NCI-H128 (cell line): Measurements from ENCODE around the gene SP3.

Experiments
- DNase-seq: peaks from one replicate; lab custom pipeline; 2025; ENCODE audit not compliant: unreplicated experiment; lab: John Stamatoyannopoulos, UW

SP3 gene

DNA sequence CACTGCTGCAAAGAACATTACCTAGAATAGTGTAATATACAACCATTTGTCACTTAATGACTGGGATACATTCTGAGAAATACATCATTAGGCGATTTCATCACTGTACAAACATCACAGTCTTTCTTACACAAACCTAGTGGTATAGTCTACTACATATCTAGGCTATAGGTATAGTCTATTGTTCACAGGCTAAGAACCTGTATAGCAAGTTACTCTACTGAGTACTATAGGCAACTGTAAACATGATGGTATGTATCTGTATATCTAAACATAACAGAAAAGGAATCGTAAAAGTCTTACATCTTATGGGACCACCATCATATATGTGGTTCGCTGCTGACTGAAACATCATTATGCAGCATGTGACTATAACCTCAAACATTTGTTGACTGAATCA is 21.4 kb downstream of the SP3 start:
- no peak for DNase-seq

DNA sequence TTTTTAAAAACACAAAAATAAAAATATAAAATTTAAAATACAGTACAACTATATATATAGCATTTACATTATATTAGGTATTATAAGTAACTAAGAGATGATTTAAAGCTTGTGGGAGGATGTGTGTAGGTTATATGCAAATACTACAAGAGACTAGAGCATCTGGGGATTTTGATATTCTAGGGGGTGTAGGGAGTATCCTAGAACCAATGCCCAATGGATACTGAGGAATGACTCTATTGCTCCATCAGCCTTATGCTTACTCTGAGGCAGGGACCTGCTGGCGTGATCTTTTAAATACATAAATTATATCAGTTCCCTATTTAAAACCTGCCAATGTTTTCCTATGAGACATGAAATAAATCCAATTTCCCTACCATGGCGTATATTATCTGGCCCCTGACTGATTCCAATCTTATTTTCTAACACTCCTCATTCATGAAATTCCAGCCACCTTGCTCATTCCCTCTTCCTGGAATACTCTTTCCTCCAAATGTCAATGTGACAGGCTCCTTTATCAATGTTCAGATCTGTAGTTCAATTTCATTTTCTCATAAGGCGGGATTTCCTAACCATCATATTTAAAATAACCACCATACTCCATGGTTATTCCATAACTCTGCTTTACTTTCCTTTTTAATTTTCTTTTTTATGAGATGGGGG is 22.2 kb downstream of the SP3 start:
- DNase-seq: no peak

DNA sequence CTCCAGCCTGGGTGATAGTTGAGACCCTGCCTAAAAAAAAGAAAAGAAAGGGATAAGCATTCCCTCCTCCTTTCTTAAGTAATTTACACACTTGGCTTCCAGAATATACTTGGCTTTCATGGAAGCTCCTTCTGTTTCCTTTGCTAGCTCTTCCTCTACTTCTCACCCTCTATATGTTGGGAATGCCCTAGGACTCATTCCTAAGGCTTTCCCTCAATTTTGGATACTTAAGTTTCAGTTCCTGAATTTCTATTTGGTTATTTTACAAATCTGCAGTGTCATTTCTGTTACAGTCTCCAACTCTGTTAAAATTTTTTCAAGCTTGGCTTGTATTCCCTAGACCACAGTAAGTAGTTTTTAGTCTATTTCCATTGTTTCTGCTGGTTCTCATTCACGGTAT is 23.6 kb downstream of the SP3 start:
- DNase-seq: no peak

DNA sequence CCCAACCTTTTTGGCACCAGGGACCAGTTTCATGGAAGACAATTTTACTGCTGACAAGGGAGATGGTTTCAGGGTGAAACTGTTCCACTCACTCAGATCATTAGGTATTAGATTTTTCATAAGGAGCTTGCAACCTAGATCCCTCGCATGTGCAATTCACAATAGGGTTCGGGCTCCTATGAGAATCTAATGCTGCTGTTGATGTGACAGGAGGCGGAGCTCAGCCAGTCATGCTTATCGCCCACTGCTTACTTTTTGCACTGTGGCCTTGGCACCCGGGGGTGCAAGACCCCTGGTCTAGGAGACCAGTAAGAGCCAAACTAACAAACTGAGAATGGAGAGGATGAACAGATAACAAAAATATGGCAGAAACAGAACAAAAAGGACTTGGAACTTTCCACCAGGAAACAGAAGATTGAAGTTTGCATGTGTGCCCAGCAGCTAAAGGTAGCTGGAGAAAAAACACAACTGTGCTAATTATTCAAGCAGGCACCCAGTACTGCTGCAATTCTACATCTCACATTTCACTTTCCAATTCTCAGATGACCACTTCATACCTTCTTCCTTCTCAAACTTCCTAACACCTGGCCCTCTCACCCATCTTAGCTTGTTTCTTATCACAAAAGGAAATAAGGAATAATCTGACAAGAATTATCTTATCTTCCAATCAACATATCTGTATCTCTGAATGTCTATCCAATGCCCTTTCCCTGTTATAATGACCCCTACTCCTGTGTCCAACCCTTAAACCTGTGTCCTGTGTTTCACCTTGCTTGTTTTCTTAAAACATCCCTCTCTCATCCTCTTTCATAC is 24.8 kb downstream of the SP3 start:
- DNase-seq: no peak

DNA sequence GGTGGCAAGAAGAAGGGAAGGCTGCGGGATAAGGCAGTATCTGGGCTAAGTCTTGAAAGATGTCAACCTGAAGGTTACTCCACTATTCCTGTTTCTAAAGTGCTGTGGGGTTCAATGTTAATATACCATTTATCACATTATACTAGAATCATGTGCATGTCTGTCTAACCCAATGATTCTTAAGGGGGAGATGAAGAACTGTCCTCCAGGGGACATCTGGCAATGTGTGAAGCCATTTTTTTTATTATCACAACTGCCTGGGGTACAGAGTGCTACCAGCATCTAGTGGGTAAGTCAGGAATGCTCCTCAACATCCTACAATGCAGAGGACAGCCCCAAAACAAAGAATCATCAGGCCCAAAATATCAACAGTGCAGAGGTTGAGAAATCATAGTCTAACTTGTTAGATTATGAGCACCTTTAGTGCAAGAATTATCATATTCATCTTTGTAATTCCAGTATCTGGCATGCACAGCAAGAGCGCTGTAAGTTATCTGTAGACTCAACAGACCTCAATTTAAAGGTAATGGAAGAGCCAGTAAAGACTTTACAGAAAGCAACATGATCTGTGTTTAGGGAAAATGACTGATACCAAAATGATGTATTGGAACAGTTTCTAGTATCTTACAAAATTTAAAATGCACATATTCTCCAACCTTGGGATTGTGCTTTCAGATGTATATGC is 26.3 kb downstream of the SP3 start:
- no peak for DNase-seq

DNA sequence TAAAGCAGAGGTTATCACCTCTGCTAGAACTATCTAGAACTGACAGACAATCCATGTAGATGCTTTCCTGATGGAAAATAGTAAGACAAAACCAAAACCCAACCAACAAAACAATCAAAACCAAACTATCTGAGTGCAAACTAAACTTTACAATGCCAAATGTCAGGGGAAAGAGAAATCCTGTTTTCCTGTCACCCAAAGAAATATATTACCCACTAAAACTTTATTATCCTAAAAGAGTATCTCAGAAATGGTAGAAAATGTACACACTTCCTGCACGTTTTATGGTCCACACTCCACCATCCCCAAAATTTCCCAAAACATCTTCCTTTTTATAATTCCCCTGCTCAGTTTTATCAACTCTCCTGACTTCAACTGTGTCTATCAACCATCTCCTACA is 29.9 kb downstream of the SP3 start:
- no peak for DNase-seq

DNA sequence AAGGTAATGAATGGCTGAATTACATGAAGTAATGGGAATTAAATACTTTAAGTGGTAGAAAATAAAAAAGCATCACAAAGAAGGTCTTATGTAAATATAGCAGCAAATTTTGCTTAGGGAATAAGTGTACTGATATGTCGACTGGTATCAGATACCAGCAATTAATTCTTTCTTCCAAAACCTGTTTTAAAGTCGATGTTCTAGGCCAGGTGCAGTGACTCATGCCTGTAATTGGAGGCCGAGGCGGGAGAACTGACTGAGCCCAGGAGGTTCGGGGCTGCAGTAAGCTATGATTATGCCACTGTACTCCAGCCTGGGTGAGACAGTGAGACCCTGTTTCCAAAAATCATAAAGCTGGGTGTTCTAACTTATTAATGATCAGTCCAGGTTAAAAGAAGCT is 30.3 kb downstream of the SP3 start:
- no peak for DNase-seq

DNA sequence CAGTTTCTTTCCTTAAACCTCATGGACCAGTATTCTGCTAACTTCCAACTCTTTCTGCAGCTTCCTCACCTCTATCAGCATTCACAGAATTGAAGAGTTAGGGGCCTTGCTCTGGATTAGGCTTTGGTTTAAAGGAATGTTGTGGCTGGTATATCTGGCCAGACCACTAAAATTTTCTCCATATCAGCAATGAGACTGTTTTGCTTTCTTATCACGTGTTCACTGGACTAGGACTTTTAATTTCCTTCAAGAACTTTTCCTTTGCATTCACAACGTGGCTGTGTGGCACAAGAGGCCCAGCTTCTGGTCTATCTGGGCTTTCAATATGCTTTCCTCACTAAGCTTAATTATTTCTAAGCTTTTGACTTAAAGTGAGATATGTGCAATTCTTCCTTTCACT is 33.4 kb downstream of the SP3 start:
- no peak for DNase-seq

DNA sequence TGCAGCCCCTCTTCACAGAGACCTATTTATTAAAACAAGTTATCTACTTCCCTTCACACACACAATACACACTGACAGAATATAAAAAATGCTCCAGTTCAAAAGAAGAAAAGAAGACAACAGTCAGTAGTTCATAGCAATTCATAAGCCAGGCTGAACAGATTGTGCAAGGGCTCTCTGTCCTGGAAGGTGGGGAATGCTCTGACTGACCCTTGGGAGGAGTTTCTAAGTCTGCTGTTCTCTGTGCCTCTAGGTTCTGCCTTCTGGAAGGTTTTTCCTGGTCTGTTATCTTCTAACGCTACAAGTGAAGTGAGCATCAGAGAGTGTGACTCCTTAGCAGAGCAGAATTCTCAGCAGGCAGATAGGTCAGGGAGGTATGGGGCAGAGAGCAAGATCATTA is 35.7 kb downstream of the SP3 start:
- no peak for DNase-seq

DNA sequence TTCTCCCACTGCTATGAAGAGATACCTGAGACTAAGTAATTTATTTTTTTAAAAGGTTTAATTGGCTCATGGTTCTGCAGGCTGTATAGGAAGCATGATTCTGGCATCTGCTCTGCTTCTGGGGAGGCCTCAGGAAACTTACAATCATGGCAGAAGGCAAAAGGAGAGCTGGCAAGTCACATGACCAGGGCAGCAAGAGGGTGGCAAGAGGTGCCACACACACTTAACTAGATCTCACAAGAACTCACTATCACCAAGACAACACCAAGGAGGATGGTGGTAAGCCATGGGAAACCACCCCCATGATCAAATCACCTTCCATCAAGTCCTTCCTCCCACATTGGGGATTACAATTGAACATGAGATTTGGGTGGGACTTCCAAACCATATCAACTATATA is 38.3 kb downstream of the SP3 start:
- no peak for DNase-seq

DNA sequence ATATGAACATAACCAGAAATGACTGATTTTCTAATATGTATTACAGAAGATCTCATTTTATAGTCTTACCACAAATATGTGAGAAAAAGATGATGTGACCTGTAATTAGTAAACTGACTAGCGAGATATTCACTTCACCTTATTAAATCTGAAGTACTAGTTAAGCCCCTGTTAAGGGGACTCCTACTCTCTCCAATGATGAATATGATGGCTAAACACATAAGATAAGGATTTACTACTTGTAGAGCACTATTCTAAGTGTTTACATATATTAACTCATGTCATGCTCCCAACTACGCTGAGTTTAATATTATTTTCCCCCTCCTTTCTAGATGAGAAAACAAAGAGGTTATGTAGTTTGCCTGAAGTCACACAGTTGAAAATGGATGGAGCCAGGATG is 40.9 kb downstream of the SP3 start:
- no peak for DNase-seq

DNA sequence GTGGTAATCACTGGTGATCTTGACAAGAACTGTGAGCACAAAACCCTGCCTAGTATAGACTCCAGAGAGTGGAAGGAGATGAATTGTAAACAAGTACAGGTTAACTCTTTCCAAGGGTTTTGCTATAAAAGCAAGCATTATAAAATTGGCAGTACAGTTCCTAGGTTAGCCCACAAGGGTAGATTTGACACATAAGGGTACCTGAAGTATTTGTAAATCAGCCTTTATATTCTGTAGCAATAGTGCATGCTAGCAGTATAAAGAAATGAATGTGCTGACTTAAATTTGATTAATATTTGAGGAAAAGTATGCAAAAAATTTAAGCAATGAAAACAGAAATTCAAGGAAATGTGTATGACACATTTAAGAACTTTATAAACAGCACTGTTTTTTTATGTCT is 42.4 kb downstream of the SP3 start:
- no peak for DNase-seq

DNA sequence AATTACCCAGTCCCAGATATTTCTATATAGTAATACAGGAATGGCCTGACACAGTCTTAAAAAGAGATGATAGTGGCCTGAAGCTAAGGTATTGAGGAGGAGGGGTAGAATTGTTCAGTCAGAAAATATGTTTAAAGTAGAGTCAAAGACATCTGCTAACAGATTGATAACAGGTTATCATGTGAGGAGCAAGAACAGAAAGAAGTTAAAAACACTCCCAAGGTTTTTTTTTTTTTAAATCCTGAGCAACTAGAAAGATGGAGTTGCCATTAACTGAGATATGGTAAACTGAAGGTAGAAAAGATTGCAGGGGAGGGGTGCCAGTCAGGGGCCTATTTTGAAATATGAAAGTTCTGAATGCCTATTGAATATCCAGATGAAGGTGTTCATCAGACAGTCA is 43.1 kb downstream of the SP3 start:
- no peak for DNase-seq

DNA sequence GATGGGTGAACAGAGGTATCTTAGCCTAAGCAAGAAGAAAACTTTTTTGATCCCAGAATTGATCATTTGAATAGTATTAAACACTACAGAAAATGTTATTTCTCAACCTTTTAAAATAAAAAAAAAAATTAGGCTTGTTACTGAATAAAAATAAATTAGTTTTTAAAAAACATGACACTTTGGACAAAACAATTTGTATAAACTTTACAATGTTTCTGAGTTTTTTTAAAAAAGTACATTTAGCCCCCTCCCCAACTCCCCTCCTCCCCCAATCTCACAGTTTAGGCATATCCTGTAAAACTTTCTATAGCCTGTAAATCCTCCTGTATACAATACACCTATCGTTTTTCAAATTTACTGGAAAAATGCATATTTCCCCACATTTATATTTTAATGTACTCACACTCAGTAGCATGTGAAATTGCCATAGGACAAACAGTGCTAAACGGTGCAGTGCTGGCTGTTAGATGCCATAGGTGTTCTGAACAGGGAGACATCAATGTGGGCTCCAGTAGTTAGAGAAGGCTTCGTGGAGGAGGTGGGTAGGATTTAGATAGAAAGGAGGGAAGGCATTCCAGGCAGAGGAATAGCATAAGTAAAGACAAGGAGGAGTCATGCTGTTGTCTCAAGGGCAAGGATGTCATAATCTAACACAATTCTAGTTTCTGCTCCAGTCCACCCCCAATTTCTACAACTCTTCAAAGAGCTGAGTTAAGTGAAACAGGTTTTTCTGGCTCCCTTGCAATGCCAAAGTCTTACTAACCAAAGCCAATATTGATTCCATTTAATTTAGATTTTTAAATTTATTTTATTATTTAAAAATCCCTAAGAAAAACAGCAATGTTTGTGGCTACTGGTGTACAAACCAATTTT is 50.9 kb downstream of the SP3 start:
- no peak for DNase-seq

DNA sequence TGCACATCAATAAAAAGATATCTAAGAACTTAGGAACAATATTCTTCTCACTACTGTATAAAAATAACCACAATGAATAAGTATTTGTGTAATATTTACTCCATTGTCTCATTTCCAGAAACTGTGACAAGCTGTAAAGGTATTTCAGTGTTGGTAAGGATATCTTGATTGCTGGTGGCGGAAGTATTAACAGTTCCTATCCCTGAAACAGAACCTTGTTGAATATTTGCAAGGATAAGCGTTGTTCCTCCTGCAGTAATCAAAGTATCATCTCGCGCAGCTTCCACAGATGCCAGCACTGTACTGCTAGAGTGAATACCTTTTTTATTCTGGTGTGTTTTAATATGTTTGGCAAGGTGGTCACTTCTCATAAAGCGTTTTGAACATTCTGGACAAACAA is 55.3 kb downstream of the SP3 start:
- no peak for DNase-seq

DNA sequence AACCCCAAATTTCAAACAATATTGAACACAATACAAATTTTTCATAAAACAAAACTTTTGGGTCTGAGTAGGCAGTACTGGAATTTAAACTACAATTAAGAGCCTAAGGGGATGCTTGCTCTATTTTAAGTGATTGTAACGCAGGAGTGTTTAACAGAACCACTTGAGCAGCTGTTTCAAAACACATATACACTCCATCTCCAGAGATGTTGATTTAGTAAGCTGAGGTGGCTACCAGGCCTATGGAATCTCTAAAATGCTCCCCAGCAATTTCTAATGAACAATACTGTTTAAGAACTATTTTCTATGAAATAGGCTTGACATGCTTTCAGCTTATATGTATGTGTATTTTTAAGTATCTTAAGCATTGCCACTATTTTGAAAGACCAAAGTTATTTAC is 58.5 kb downstream of the SP3 start:
- DNase-seq: no peak

DNA sequence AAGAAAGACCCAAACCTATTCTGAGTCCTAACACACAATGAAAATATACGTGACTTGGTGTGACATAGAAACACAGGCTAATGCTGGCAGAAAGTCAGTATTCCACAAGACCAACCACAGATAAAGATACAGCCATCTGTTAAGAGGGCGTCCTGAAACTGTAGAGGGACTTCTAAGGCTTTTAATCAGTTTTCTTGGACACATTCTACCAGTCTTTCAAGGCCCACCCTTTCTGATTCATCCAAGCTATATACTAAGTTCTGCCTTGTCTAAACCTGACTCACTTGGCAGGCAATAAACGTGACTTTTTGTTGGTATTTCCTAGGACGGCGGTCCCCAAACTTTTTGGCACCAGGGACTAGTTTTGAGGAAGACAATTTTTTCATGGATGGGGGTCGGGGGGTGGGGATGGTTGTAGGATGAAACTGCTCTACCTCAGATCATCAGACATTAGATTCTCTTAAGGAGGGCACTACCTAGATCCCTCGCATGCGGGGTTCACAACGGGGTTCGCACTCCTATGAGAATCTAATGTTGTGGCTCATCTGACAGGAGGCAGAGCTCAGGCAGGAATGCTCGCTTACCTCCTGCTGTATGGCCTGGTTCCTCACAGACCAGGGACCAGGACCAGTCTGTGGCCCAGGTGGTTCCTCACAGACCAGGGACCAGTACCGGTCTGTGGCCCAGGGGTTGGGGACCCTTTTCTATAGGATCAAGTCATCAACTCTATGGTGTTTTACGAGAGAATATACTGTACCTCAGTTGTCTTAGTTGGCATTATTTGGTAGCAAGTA is 61.4 kb downstream of the SP3 start:
- DNase-seq: no peak

DNA sequence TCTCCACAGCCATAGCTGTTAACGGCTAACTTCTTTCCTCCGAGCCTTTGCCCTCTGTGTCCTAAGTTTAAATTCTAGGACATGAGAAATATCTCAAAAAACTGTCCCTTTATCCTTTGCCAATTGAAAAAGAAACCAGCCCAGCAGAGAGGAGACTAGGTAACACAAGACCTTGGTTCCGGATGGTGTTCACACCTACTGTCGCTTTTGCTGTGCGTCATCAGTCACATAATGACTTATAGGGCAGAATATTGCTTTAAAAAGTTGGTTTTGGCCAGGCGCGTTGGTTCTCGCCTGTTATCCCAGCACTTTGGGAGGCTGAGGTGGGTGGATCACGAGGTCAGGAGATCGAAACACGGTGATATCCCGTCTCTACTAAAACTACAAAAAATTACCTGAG is 66.2 kb downstream of the SP3 start:
- no peak for DNase-seq

DNA sequence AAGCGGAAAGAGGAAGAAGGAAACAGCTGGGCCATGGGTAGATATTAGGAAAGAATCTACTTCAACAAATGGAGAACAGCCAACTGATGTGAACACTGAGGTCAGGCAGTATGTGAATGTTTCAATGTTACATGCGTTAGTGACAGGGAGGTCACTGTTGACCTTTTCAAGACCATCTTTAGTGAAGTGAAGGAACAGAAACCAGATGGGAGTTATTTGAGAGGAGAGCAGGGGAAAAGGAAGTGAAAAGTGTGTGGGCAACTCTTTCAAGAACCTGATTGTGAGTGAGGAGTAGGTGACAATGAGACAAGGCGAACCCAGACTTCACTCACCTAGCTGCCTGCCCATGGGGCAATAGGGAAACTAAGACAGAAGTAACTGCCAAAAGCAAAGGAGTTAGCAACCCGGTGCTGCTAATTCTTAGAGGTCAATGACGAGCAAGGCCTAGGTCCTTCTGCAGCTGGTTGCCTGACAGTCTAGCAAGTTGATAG is 67.0 kb downstream of the SP3 start:
- no peak for DNase-seq

DNA sequence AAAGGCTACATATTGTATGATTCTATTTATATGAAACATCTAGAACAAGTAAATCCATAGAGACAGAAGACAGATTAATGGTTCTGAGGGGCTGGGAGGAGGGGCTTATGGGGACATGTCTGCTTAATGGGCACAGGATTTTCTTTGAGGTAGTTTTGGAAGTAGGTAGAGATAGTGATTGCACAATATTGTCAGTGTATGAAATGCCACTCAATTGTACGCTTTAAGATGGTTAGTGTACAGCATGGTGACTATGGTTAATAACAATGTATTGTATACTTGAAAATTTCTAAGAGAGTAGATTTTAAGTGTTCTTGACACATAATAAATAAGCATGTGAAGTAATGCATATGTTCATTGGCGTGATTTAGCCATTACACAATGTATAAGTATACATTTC is 68.4 kb downstream of the SP3 start:
- DNase-seq: no peak
